Hepatocyte (in vitro differentiated cells): ENCODE measurements around the gene CABLES2.

ENCODE experiments used
- EZH2 ChIP-seq: fragments of 200-600 bp; sonication (generic); IDR thresholded peaks from 2 replicates; pipeline ENCODE4 v1.6.1; 2016; ENCODE audit warnings: antibody characterized with exemption, mild to moderate bottlenecking, borderline replicate concordance
- TF ChIP-seq, protein P1 (sequence below): fragments of 200-600 bp; sonication (generic); IDR thresholded peaks from 2 replicates; pipeline ENCODE4 v1.5.1; 2016; ENCODE audit warnings: antibody characterized with exemption, mild to moderate bottlenecking; ENCODE audit not compliant: poor library complexity

GRCh38 chr20:62430866-62431447, 23.9 kb upstream of the CABLES2 start:
- TF ChIP-seq, protein P1, sequence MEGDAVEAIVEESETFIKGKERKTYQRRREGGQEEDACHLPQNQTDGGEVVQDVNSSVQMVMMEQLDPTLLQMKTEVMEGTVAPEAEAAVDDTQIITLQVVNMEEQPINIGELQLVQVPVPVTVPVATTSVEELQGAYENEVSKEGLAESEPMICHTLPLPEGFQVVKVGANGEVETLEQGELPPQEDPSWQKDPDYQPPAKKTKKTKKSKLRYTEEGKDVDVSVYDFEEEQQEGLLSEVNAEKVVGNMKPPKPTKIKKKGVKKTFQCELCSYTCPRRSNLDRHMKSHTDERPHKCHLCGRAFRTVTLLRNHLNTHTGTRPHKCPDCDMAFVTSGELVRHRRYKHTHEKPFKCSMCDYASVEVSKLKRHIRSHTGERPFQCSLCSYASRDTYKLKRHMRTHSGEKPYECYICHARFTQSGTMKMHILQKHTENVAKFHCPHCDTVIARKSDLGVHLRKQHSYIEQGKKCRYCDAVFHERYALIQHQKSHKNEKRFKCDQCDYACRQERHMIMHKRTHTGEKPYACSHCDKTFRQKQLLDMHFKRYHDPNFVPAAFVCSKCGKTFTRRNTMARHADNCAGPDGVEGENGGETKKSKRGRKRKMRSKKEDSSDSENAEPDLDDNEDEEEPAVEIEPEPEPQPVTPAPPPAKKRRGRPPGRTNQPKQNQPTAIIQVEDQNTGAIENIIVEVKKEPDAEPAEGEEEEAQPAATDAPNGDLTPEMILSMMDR = no peak
- TF ChIP-seq EZH2 = no peak
